NCI-H1930 (cell line): ENCODE results near the gene RSRC1.
"Not testable (repeated sequence)": the region's sequence is repeated elsewhere in the genome, so short reads cannot be mapped to it uniquely, and the experiment has no call there.

Source experiments
- DNase-seq, 2 experiments: peaks; one replicate each; lab custom pipeline; 2025; lab: John Stamatoyannopoulos, UW

Gene RSRC1

GRCh38 chr3:158329696-158330441 is 220.0 kb downstream of the RSRC1 start:
- not testable (repeated sequence) for DNase-seq

- no peak for DNase-seq
Observed at GRCh38 chr3:158330870-158331269, 221.0 kb downstream of the RSRC1 start.

- DNase-seq = no peak
Observed at GRCh38 chr3:158333736-158334135, 223.8 kb downstream of the RSRC1 start.

GRCh38 chr3:158337110-158337509 is 227.2 kb downstream of the RSRC1 start:
- DNase-seq = no peak

GRCh38 chr3:158339638-158340037 is 229.7 kb downstream of the RSRC1 start:
- no peak for DNase-seq

- DNase-seq = not testable (repeated sequence)
Observed at GRCh38 chr3:158340951-158341350, 231.1 kb downstream of the RSRC1 start.

DNA sequence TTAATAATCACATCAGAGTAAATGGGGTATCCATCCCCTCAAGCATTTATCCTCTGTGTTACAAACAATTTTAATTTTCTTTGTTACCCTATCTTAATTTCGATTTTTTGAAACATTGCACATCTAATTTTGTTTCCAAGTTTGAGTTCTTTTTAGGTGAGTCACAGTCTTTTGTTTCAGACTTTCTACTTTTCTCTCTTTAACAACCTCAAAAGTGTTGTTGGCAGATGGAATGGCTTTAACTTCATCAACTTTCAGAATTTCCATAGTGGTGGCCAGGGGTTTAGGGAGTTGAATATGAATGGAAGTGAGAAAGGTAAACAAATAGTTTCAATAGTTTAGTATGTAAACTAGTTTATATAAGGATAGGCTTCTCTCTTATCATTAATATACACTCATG is 238.1 kb downstream of the RSRC1 start:
- no peak for DNase-seq

- no peak for DNase-seq
Observed at GRCh38 chr3:158350971-158351370, 241.1 kb downstream of the RSRC1 start.

DNA sequence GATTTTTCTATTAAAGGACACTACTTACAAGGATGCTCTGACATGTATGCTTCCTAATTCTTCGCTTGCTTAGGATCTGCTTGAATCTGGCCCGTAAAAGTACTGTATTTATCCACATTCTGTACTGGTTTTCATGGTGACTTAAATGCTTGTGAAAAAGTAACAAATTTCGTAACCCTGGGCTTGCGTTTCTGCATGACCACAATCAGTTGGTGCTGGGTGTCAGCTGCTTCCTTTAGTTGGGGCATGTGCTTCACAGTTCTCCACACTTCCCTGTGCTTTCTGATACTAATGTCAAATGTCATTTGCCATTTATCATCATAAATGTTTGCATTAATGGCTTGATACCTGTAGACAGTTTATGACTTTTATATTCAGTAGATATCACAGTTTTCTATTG is 242.7 kb downstream of the RSRC1 start:
- no peak for DNase-seq

DNA sequence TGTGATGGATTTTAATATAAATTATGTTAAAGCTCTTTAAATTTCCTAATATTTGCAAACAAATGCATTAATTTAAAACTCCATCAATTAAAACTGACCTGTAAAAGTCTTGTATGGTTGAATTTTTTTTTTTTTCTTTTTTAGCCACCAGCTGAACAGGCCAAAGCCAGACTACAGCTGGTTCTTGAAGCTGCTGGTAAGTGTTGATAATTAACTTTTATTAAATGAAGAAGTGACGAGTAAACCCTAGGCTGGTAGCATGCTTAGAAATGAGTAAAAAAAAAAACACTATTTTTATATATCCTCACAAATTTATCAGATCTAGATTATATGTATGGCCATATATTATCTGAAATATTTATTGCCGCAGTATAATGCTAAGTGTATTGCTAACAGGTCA is 244.8 kb downstream of the RSRC1 start:
- DNase-seq = no peak

- DNase-seq = no peak
Observed at GRCh38 chr3:158355623-158356588, 246.0 kb downstream of the RSRC1 start.

GRCh38 chr3:158359339-158359738 is 249.4 kb downstream of the RSRC1 start:
- no peak for DNase-seq

DNA sequence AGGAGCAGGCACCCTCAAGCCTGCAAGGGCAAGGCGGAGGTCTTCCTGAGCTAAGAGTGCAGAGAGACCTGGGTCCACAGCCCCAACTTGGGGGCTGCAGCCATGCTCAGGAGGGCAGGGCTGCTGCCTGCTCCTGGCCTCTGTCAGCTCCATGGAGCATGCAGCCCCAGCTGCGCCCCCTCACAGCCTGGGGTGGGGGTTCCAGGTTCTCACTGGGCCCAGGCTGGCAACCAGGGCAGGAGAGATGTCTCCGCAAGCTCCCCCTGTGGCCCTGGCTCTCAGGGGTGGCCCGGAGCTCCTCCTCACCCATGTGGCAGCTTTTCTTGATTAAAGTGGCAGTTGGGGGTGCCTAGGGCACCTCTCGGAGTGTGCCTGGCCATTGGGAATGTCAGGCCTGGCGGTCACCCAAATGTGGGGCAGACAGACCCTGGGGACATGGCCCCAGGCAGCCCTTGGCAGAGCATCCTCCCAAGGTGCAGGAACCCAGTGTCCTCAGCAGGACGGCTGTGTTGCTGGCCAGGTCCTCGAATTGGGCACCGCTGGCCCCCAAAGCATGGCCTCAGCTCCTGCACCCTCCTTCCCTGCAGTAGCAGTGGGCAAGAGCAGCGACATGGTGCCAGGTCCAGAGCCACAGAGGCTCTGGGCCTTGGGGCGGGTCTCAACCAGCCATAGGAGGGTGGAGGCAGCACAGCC is 251.0 kb downstream of the RSRC1 start:
- DNase-seq = no peak

DNA sequence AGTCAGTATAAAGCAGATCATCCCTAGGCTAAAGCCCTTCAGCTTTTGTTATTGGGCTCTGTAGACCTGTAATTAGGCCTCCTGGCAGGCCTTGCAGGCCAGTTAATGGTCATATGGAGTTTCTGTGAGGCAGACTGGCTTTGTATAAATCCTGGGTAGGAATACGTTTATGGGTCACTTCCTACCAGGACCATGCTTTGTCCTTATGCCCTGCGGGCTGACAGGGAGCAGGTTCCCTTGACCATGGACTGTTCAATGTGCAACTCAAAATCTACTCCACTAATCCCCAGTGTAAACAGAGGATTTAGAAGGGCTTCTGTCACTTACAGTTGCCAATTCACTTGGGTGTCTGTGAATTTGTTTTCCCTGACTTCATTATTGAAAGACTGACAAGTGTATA is 258.4 kb downstream of the RSRC1 start:
- DNase-seq = peak in 1 of 2 experiments; percentile 31

- DNase-seq = no peak
Observed at GRCh38 chr3:158369279-158369678, 259.4 kb downstream of the RSRC1 start.

DNA sequence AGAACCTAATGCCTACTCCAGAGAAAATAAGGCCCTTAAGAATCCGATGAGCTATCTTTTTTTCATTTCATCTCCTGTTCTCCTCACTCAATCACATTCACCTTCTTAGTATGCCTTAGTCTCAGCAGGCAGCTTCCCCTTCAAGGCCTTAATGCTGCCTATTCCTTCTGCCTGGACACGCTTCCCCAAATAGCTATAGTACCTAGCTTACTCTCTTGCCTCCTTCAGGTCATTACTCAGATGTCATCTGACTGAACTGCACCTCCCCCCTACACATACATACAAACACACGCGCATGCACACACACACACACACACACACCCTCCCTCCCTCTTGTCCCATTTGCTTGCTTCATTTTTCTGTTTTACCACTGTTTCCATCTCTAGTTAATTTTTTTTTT is 269.6 kb downstream of the RSRC1 start:
- DNase-seq = no peak

GRCh38 chr3:158381262-158381868 is 271.5 kb downstream of the RSRC1 start:
- DNase-seq = no peak

DNA sequence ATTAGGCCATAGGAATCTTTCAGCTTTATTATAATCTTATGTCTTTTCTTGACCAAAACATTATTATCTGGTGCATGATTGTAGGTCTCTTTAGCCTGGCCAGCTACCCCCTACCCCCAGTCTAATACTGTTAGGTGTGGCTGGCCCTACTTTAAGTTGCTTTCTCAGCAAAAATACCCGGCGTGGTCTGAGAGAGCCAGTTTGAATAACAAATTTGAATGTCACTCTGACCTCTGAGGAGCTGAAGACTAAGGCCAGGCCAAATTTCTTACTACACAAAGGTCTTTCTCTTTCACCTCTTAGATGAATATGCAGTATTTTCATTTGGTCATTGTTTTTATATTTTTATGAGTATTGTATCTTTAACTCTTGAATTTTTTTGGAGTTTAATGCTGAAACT is 272.6 kb downstream of the RSRC1 start:
- DNase-seq = no peak

DNA sequence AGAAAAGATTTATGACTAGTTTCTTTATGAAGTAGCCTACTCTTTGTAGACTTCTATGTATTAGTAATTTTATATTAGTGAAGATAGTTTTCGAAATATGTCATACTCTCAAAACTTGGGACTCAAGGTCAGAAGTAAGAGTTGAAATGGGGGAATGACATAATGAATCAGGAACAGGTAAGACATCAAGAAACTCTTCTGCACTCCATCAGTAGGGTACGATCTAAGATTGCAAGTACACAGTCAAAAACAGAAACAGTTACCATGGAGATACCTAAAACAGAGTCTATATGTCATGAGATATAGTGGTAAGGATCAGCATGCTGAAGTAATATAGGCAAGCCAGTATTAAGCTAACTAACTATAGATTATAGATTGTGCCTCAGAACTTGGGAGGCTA is 274.1 kb downstream of the RSRC1 start:
- no peak for DNase-seq

DNA sequence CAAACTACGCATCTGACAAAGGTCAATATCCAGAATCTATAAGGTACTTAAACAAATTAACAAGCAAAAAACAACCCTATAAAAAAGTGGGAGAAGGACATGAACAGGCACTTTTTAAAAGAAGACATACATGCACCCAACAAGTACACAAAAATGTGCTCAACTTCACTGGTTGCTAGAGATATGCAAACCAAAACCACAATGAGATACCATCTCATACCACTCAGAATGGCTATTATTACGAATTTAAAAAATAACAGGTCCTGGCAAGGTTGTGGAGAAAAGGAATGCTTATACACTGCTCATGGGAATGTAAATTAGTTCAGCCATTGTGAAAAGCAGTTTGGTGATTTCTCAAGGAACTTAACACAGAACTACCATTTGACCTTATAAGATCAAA is 285.5 kb downstream of the RSRC1 start:
- DNase-seq = no peak

DNA sequence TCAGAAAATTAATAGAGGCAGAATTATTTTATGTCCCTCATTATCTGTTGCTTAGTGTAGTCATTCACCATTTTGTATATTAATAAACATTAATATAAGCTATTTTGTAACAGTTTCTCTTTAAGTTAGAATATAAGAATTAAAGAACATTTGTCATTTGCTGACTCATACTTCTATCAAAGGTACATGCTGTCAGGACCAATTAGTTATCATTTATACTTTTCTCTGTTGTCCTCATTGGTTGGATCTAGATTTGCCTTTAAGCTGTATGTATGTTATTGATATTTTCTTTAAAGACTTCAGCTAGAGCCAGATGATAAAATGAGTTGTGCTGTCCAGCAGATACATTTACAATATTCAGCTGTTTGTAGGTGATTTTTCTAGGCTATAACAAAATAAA is 292.7 kb downstream of the RSRC1 start:
- DNase-seq = no peak

DNA sequence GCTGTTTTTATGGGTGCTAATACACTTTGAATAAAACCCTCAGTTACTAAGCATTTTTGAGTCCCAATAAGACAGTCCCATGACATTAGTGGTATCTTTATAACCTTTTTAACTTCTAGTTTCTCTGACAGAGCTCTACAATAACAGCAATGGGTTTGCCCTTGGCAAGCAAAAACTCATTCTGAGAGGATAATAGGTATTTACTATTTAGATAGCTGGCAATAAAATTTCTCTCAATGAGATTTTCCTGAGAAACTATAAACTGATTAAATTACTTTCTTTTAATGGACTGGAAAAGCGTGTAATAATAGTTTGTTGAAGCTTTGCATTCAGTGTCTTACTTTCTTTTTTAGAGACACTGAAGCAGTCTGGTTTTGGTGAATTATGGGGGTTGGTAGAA is 293.1 kb downstream of the RSRC1 start:
- peak; percentile 50 to 78 for DNase-seq
